K562 (cell line): ENCODE measurements around the gene PEX5. TPM values are rescaled to one million over a fixed set of nuclear protein-coding genes. Genes with fewer than 3 reads are reported as not detected.

Source experiments
- CAMTA2 ChIP-seq: fragments of 250-450 bp; sonication (Bioruptor Pico); conservative IDR thresholded peaks from 2 replicates; pipeline ENCODE4 v1.5.1; 2022
- NCOA1 ChIP-seq: fragments of 450-650 bp; IDR thresholded peaks from 2 replicates; pipeline ENCODE4 v1.6.1; 2016; ENCODE audit warnings: low read depth
- PBX2 ChIP-seq, 2 experiments: IDR thresholded peaks in 1 of 2; conservative IDR thresholded peaks in 1 of 2; 2 replicates each; pipeline ENCODE4 v1.6.1; 2016; ENCODE audit warnings: low read depth in 2 of 2, mild to moderate bottlenecking in 1 of 2, missing compliant biosample characterization in 1 of 2, missing genetic modification characterization in 1 of 2, moderate library complexity in 1 of 2
- TRIM28 ChIP-seq: fragments of 450-650 bp; IDR thresholded peaks from 2 replicates; pipeline ENCODE4 v1.6.1; 2017
- YY1 ChIP-seq, 3 experiments: IDR thresholded peaks; 2 replicates each; pipeline ENCODE4 v1.6.1; 2011; ENCODE audit warnings: low read length in 2 of 3, mild to moderate bottlenecking in 2 of 3, moderate library complexity in 2 of 3, borderline replicate concordance in 1 of 3, control low read depth in 1 of 3, low read depth in 1 of 3; ENCODE audit not compliant: insufficient read depth in 3 of 3, insufficient replicate concordance in 2 of 3, control insufficient read depth in 1 of 3, insufficient read length in 1 of 3; ENCODE audit errors: extremely low read depth in 1 of 3
- ZNF232 ChIP-seq: sonication (generic); formaldehyde crosslinking; IDR thresholded peaks from 2 replicates; pipeline ENCODE4 v1.8.0; 2022; ENCODE audit warnings: mild to moderate bottlenecking, missing genetic modification reagents
- ZNF318 ChIP-seq, 2 experiments: fragments of 450-650 bp; IDR thresholded peaks; 2 replicates each; pipeline ENCODE4 v1.6.1; 2016; ENCODE audit warnings: mild to moderate bottlenecking in 2 of 2, borderline replicate concordance in 1 of 2, low read depth in 1 of 2, moderate library complexity in 1 of 2
- polyA plus RNA-seq, 8 experiments: library from polyadenylated mRNA; depleted of rRNA in 4 of 8; stranded (reverse) in 5 of 8; unstranded in 3 of 8; fragments of >200 nt; fragmentation: Nextera tagmentation in 2 of 8; fragmentation: Illumina TruSeq in 1 of 8; extraction: Ambion mirVana in 2 of 8; extraction: Trizol in 1 of 8; gene quantifications; 2 replicates each; pipeline versions ENCODE4 v1.2.1 to v1.2.3, GENCODE V29; 2011 to 2014; ENCODE audit warnings: inconsistent platforms in 1 of 8, missing spikeins in 1 of 8
- total RNA-seq, 7 experiments: library from RNA; depleted of rRNA in 6 of 7; stranded (reverse); fragments of >200 nt in 6 of 7; fragmentation: Illumina TruSeq in 2 of 7; extraction: Trizol in 2 of 7; gene quantifications; 2 replicates each; pipeline versions ENCODE4 v1.2.1 to v1.2.3, GENCODE V29; 2011 to 2021; ENCODE audit warnings: low replicate concordance in 1 of 7

PEX5 gene
- total and polyA plus RNA-seq, 9 of the 15 experiments (the other 6 are each of a cell fraction or from before 2014, with no cell fraction given) = 1.4 to 26.1 (median 14.0) TPM

GRCh38 chr12:7212678-7213077, 23.2 kb downstream of the PEX5 start (continued):
- no peak for TF ChIP-seq PBX2 (CRISPR knock-in tag; IDR thresholded peaks at IDR 0.05; ENCODE audit: low read depth)
- no peak for TF ChIP-seq PBX2 (tag; conservative IDR thresholded peaks at IDR 0.05; ENCODE audit: low read depth)
- no peak for TF ChIP-seq YY1 (IDR thresholded peaks at IDR 0.05; ENCODE audit: borderline replicate concordance in 1 of 3, control insufficient read depth in 1 of 3, extremely low read depth in 1 of 3, insufficient read depth in 3 of 3, insufficient read length in 1 of 3, insufficient replicate concordance in 2 of 3, low read depth in 1 of 3, low read length in 2 of 3)
- no peak for TF ChIP-seq ZNF318 (IDR thresholded peaks at IDR 0.05; ENCODE audit: borderline replicate concordance in 1 of 2, low read depth in 1 of 2)
- TF ChIP-seq TRIM28 = no peak
- no peak for TF ChIP-seq CAMTA2 (CRISPR knock-in tag)
- TF ChIP-seq ZNF232 (CRISPR knock-in tag) = no peak
- no peak for TF ChIP-seq NCOA1
- TF ChIP-seq, all 486 proteins: peak for 0
